Stimulated activated CD4-positive, alpha-beta T cell treated with anti-CD3 and anti-CD28 coated beads, TNF-alpha, amount 100 ng/mL, for 24 hours (primary cell): ENCODE measurements around the gene PPM1J.
A peak's percentile ranks its signal among the peaks of the same experiment; 100 is the strongest.
"Not testable (repeated sequence)": the region's sequence is repeated elsewhere in the genome, so short reads cannot be mapped to it uniquely, and the experiment has no call there.

ENCODE experiments used
- DNase-seq, 3 experiments: peaks; one replicate each; pipeline ENCODE4 v3.0.0-alpha.2; 2020; ENCODE audit warnings: low read depth in 3 of 3

PPM1J gene

GRCh38 chr1:112715264-112716053 lies at the start of gene PPM1J:
Gene PPM1J (minus strand): TSS chr1:112715332. CDS start chr1:112715301, 31 bp downstream.
- DNase-seq, result peak; percentile 81 to 96 (median 86)

GRCh38 chr1:112762541-112763500 lies 47.7 kb upstream of the PPM1J start:
- DNase-seq, result no peak

- DNase-seq, result no peak
Measured at GRCh38 chr1:112761714-112762480, 46.8 kb upstream of the PPM1J start.

- no peak for DNase-seq
Measured at GRCh38 chr1:112759228-112759627, 44.1 kb upstream of the PPM1J start.

- no peak for DNase-seq
Measured at GRCh38 chr1:112754116-112754628, 39.0 kb upstream of the PPM1J start.

GRCh38 chr1:112748396-112748795 lies 33.3 kb upstream of the PPM1J start:
- DNase-seq, result no peak

- no peak for DNase-seq
Measured at GRCh38 chr1:112744009-112744578, 29.0 kb upstream of the PPM1J start.

- DNase-seq, result no peak
Measured at GRCh38 chr1:112743174-112744008, 28.3 kb upstream of the PPM1J start.

GRCh38 chr1:112737573-112737972 lies 22.4 kb upstream of the PPM1J start:
- no peak for DNase-seq

GRCh38 chr1:112735752-112736151 lies 20.6 kb upstream of the PPM1J start:
- DNase-seq, result no peak

GRCh38 chr1:112731451-112731850 lies 16.3 kb upstream of the PPM1J start:
- DNase-seq, result no peak

- DNase-seq, result no peak
Measured at GRCh38 chr1:112729909-112730308, 14.8 kb upstream of the PPM1J start.

GRCh38 chr1:112729011-112729410 lies 13.9 kb upstream of the PPM1J start:
- not testable (repeated sequence) for DNase-seq

GRCh38 chr1:112728306-112728971 lies 13.3 kb upstream of the PPM1J start:
- DNase-seq, result not testable (repeated sequence)

- no peak for DNase-seq
Measured at GRCh38 chr1:112727716-112728115, 12.6 kb upstream of the PPM1J start.

GRCh38 chr1:112724240-112724639 lies 9.1 kb upstream of the PPM1J start:
- not testable (repeated sequence) for DNase-seq

GRCh38 chr1:112723511-112723839 lies 8.3 kb upstream of the PPM1J start:
- DNase-seq, result no peak

GRCh38 chr1:112722601-112723510 lies 7.7 kb upstream of the PPM1J start:
- DNase-seq, result no peak
